WTC11 (cell line): ENCODE measurements around the gene ZKSCAN7. TPM values are rescaled to one million over a fixed set of nuclear protein-coding genes. Genes with fewer than 3 reads are reported as not detected.

Source experiments
- ATAC-seq: fragments of 200-7000 bp; cut with Tn5 transposase; 2 replicates; pipeline ENCODE4 v1.10.0; 2021; ENCODE audit warnings: mild to moderate bottlenecking, moderate library complexity
- CTCF ChIA-PET: fragments of 300-600 bp; sonication (Branson Sonifier 250); formaldehyde crosslinking; loops from one replicate; lab custom pipeline; 2021; ENCODE audit warnings: antibody characterized with exemption; lab: Charles Lee
- POLR2A ChIA-PET: fragments of 350-600 bp; sonication (Branson Sonifier 250); formaldehyde crosslinking; loops from one replicate; lab custom pipeline; 2021; ENCODE audit warnings: antibody characterized with exemption; lab: Charles Lee
- DNase-seq: peaks from one replicate; pipeline ENCODE4 v3.0.0; 2021; ENCODE audit warnings: low spot score
- H3K27ac Mint-ChIP-seq: 2 replicates; pipeline ENCODE4 v1.8.0; 2021; ENCODE audit warnings: mixed read lengths
- H3K27me3 Mint-ChIP-seq: 2 replicates; pipeline ENCODE4 v1.8.0; 2021; ENCODE audit warnings: low read depth, mild to moderate bottlenecking, moderate library complexity, mixed read lengths
- H3K36me3 Mint-ChIP-seq: 2 replicates; pipeline ENCODE4 v1.8.0; 2021; ENCODE audit warnings: mixed read lengths
- H3K4me1 Mint-ChIP-seq: 2 replicates; pipeline ENCODE4 v1.8.0; 2022; ENCODE audit warnings: mixed read lengths
- H3K4me3 Mint-ChIP-seq: 2 replicates; pipeline ENCODE4 v1.8.0; 2021; ENCODE audit warnings: mild to moderate bottlenecking, moderate library complexity, mixed read lengths
- H3K9me3 Mint-ChIP-seq: 2 replicates; pipeline ENCODE4 v1.8.0; 2021; ENCODE audit warnings: mixed read lengths
- CREM ChIP-seq: sonication (generic); formaldehyde crosslinking; IDR thresholded peaks from 2 replicates; pipeline ENCODE4 v1.8.1; 2022; ENCODE audit warnings: mild to moderate bottlenecking, missing genetic modification reagents, moderate library complexity
- NR1H2 ChIP-seq: sonication (generic); formaldehyde crosslinking; IDR thresholded peaks from 2 replicates; pipeline ENCODE4 v1.9.0; 2021; ENCODE audit warnings: mild to moderate bottlenecking, moderate library complexity, missing genetic modification reagents
- SMAD4 ChIP-seq: sonication (generic); formaldehyde crosslinking; IDR thresholded peaks from 2 replicates; pipeline ENCODE4 v1.8.0; 2022; ENCODE audit warnings: mild to moderate bottlenecking, missing genetic modification reagents
- ZNF138 ChIP-seq: sonication (generic); formaldehyde crosslinking; conservative IDR thresholded peaks from 2 replicates; pipeline ENCODE4 v1.8.1; 2022; ENCODE audit warnings: mild to moderate bottlenecking, moderate library complexity, missing genetic modification reagents
- total RNA-seq: library from RNA; stranded (reverse); gene quantifications from 3 replicates; pipeline ENCODE4 v1.2.3, GENCODE V29; 2021
- TF ChIP-seq, protein P1 (sequence below): fragments of 250-450 bp; sonication (Bioruptor Pico); IDR thresholded peaks from 2 replicates; pipeline ENCODE4 v1.9.0; 2021; ENCODE audit warnings: mild to moderate bottlenecking, borderline replicate concordance
- TF ChIP-seq, protein P2 (sequence below): fragments of 250-450 bp; sonication (Bioruptor Pico); conservative IDR thresholded peaks from 2 replicates; pipeline ENCODE4 v1.9.0; 2021; ENCODE audit warnings: mild to moderate bottlenecking
- TF ChIP-seq, protein P3 (sequence below): sonication (generic); formaldehyde crosslinking; IDR thresholded peaks from 2 replicates; pipeline ENCODE4 v1.8.1; 2023; ENCODE audit warnings: mild to moderate bottlenecking, missing genetic modification reagents
- TF ChIP-seq, protein P4 (sequence below): sonication (generic); formaldehyde crosslinking; IDR thresholded peaks from 2 replicates; pipeline ENCODE4 v1.8.0; 2022; ENCODE audit warnings: mild to moderate bottlenecking, missing genetic modification reagents
- TF ChIP-seq, protein P5 (sequence below): sonication (generic); formaldehyde crosslinking; IDR thresholded peaks from 2 replicates; pipeline ENCODE4 v1.8.1; 2023; ENCODE audit warnings: mild to moderate bottlenecking, moderate library complexity, missing genetic modification reagents
- TF ChIP-seq, protein P6 (sequence below): fragments of 250-450 bp; sonication (Bioruptor Pico); IDR thresholded peaks from 2 replicates; pipeline ENCODE4 v1.8.0; 2021; ENCODE audit warnings: mild to moderate bottlenecking
- TF ChIP-seq, protein P7 (sequence below): sonication (generic); formaldehyde crosslinking; IDR thresholded peaks from 2 replicates; pipeline ENCODE4 v1.8.1; 2022; ENCODE audit warnings: mild to moderate bottlenecking, moderate library complexity, missing genetic modification reagents
- TF ChIP-seq, protein P8 (sequence below): fragments of 250-450 bp; sonication (Bioruptor Pico); IDR thresholded peaks from 2 replicates; pipeline ENCODE4 v2.1.2; 2022; ENCODE audit warnings: mild to moderate bottlenecking, moderate library complexity
- TF ChIP-seq, protein P9 (sequence below): sonication (generic); formaldehyde crosslinking; IDR thresholded peaks from 2 replicates; pipeline ENCODE4 v1.8.0; 2022; ENCODE audit warnings: mild to moderate bottlenecking, missing genetic modification reagents

The ZKSCAN7 gene
- total RNA-seq, 1 experiment from 2014 or later: 9.4 TPM

DNA sequence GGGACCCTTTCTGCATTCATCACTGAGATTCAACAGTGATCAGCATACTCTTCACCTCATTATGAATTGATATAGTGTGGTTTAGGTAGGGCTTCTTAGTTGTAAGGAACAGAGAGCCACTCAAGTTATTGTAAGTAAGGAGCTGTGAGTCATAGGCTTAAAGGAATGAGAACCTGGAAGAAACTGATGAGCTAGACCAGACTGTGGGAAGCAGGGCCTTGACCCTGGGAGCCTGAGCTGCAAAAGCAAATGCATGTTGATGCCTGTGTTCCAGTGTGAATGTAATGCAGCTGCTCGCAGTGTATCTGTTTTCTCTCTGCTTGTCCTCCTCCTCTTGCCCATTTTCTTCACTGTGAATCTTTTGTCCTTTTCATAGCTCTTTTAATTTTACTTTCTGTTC lies 13.6 kb downstream of the ZKSCAN7 start (continued):
- TF ChIP-seq, protein P1, sequence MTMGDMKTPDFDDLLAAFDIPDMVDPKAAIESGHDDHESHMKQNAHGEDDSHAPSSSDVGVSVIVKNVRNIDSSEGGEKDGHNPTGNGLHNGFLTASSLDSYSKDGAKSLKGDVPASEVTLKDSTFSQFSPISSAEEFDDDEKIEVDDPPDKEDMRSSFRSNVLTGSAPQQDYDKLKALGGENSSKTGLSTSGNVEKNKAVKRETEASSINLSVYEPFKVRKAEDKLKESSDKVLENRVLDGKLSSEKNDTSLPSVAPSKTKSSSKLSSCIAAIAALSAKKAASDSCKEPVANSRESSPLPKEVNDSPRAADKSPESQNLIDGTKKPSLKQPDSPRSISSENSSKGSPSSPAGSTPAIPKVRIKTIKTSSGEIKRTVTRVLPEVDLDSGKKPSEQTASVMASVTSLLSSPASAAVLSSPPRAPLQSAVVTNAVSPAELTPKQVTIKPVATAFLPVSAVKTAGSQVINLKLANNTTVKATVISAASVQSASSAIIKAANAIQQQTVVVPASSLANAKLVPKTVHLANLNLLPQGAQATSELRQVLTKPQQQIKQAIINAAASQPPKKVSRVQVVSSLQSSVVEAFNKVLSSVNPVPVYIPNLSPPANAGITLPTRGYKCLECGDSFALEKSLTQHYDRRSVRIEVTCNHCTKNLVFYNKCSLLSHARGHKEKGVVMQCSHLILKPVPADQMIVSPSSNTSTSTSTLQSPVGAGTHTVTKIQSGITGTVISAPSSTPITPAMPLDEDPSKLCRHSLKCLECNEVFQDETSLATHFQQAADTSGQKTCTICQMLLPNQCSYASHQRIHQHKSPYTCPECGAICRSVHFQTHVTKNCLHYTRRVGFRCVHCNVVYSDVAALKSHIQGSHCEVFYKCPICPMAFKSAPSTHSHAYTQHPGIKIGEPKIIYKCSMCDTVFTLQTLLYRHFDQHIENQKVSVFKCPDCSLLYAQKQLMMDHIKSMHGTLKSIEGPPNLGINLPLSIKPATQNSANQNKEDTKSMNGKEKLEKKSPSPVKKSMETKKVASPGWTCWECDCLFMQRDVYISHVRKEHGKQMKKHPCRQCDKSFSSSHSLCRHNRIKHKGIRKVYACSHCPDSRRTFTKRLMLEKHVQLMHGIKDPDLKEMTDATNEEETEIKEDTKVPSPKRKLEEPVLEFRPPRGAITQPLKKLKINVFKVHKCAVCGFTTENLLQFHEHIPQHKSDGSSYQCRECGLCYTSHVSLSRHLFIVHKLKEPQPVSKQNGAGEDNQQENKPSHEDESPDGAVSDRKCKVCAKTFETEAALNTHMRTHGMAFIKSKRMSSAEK (CRISPR knock-in tag): no peak
- TF ChIP-seq, protein P2, sequence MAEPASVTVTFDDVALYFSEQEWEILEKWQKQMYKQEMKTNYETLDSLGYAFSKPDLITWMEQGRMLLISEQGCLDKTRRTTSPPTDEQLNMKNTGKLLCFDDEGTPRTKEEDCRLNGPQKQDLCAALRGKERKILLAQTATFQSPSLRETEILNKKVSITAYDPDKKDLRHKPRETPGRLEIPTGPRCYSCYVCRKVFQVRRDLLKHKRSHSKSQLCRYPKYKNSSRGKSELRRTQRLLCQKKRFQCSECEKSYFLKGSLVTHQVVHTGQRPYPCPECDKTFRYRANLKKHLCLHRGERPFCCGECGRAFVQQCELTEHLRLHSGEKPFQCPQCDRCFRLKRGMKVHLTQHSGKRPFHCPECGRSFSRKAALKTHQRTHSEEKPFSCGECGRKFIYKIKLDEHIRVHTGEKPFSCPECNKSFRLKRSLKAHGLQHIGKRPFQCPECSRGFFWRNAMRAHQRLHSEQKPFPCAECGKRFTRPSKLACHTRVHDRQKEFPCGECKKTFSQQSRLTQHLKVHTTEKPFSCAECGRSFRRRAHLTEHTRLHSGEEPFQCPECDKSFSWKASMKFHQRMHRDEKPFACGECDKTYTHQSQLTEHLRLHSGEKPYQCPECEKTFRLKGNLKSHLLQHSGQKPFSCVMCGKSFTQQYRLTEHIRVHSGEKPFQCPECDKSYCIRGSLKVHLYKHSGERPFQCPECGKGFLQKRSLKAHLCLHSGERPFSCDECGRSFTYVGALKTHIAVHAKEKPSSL (CRISPR knock-in tag): no peak
- TF ChIP-seq SMAD4 (CRISPR knock-in tag) (no peak), NR1H2 (CRISPR knock-in tag) (no peak), CREM (CRISPR knock-in tag) (no peak), ZNF138 (CRISPR knock-in tag) (no peak)
- TF ChIP-seq, protein P3, sequence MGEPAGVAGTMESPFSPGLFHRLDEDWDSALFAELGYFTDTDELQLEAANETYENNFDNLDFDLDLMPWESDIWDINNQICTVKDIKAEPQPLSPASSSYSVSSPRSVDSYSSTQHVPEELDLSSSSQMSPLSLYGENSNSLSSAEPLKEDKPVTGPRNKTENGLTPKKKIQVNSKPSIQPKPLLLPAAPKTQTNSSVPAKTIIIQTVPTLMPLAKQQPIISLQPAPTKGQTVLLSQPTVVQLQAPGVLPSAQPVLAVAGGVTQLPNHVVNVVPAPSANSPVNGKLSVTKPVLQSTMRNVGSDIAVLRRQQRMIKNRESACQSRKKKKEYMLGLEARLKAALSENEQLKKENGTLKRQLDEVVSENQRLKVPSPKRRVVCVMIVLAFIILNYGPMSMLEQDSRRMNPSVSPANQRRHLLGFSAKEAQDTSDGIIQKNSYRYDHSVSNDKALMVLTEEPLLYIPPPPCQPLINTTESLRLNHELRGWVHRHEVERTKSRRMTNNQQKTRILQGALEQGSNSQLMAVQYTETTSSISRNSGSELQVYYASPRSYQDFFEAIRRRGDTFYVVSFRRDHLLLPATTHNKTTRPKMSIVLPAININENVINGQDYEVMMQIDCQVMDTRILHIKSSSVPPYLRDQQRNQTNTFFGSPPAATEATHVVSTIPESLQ (CRISPR knock-in tag): no peak
- TF ChIP-seq, protein P4, sequence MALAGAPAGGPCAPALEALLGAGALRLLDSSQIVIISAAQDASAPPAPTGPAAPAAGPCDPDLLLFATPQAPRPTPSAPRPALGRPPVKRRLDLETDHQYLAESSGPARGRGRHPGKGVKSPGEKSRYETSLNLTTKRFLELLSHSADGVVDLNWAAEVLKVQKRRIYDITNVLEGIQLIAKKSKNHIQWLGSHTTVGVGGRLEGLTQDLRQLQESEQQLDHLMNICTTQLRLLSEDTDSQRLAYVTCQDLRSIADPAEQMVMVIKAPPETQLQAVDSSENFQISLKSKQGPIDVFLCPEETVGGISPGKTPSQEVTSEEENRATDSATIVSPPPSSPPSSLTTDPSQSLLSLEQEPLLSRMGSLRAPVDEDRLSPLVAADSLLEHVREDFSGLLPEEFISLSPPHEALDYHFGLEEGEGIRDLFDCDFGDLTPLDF: no peak
- TF ChIP-seq, protein P5, sequence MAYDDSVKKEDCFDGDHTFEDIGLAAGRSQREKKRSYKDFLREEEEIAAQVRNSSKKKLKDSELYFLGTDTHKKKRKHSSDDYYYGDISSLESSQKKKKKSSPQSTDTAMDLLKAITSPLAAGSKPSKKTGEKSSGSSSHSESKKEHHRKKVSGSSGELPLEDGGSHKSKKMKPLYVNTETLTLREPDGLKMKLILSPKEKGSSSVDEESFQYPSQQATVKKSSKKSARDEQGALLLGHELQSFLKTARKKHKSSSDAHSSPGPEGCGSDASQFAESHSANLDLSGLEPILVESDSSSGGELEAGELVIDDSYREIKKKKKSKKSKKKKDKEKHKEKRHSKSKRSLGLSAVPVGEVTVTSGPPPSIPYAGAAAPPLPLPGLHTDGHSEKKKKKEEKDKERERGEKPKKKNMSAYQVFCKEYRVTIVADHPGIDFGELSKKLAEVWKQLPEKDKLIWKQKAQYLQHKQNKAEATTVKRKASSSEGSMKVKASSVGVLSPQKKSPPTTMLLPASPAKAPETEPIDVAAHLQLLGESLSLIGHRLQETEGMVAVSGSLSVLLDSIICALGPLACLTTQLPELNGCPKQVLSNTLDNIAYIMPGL (CRISPR knock-in tag): no peak
- TF ChIP-seq, protein P6, sequence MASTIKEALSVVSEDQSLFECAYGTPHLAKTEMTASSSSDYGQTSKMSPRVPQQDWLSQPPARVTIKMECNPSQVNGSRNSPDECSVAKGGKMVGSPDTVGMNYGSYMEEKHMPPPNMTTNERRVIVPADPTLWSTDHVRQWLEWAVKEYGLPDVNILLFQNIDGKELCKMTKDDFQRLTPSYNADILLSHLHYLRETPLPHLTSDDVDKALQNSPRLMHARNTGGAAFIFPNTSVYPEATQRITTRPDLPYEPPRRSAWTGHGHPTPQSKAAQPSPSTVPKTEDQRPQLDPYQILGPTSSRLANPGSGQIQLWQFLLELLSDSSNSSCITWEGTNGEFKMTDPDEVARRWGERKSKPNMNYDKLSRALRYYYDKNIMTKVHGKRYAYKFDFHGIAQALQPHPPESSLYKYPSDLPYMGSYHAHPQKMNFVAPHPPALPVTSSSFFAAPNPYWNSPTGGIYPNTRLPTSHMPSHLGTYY (CRISPR knock-in tag): no peak

DNA sequence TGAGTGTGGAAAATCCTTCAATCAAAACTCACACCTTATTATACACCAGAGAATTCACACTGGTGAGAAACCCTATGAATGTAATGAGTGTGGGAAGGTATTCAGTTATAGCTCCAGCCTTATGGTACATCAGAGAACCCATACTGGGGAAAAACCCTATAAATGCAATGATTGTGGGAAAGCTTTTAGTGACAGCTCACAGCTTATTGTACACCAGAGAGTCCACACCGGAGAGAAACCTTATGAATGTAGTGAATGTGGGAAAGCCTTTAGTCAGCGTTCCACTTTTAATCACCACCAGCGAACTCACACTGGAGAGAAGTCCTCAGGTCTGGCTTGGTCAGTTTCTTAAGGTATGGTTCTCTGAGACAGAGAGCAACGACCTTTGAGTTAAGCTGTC lies 16.0 kb downstream of the ZKSCAN7 start:
- H3K4me1 Mint-ChIP-seq: no peaks in the 10 kb centered on the region
- H3K4me3 Mint-ChIP-seq: no peak overlapping the region
- H3K27ac Mint-ChIP-seq: no peak overlapping the region
- ATAC-seq (no peak), DNase-seq (no peak)
- CTCF ChIA-PET: no interaction called here
- H3K27me3 Mint-ChIP-seq: no peaks in the 10 kb centered on the region
- H3K9me3 Mint-ChIP-seq: peaks cover 10% of the 10 kb centered on the region
- H3K36me3 Mint-ChIP-seq: peaks cover 50% of the 10 kb centered on the region
- POLR2A ChIA-PET: no interaction called here
- TF ChIP-seq, protein P7, sequence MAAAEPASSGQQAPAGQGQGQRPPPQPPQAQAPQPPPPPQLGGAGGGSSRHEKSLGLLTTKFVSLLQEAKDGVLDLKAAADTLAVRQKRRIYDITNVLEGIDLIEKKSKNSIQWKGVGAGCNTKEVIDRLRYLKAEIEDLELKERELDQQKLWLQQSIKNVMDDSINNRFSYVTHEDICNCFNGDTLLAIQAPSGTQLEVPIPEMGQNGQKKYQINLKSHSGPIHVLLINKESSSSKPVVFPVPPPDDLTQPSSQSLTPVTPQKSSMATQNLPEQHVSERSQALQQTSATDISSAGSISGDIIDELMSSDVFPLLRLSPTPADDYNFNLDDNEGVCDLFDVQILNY: no peak
- TF ChIP-seq, protein P1 (CRISPR knock-in tag): no peak
- TF ChIP-seq, protein P8, sequence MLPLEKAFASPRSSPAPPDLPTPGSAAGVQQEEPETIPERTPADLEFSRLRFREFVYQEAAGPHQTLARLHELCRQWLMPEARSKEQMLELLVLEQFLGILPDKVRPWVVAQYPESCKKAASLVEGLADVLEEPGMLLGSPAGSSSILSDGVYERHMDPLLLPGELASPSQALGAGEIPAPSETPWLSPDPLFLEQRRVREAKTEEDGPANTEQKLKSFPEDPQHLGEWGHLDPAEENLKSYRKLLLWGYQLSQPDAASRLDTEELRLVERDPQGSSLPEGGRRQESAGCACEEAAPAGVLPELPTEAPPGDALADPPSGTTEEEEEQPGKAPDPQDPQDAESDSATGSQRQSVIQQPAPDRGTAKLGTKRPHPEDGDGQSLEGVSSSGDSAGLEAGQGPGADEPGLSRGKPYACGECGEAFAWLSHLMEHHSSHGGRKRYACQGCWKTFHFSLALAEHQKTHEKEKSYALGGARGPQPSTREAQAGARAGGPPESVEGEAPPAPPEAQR: no peak
- TF ChIP-seq, protein P9, sequence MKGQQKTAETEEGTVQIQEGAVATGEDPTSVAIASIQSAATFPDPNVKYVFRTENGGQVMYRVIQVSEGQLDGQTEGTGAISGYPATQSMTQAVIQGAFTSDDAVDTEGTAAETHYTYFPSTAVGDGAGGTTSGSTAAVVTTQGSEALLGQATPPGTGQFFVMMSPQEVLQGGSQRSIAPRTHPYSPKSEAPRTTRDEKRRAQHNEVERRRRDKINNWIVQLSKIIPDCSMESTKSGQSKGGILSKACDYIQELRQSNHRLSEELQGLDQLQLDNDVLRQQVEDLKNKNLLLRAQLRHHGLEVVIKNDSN (CRISPR knock-in tag): no peak
